ENCODE measurements around the gene AGPAT4.
"Not testable (repeated sequence)": the region's sequence is repeated elsewhere in the genome, so short reads cannot be mapped to it uniquely, and the experiment has no call there.

- TF ChIP-seq, protein P1, sequence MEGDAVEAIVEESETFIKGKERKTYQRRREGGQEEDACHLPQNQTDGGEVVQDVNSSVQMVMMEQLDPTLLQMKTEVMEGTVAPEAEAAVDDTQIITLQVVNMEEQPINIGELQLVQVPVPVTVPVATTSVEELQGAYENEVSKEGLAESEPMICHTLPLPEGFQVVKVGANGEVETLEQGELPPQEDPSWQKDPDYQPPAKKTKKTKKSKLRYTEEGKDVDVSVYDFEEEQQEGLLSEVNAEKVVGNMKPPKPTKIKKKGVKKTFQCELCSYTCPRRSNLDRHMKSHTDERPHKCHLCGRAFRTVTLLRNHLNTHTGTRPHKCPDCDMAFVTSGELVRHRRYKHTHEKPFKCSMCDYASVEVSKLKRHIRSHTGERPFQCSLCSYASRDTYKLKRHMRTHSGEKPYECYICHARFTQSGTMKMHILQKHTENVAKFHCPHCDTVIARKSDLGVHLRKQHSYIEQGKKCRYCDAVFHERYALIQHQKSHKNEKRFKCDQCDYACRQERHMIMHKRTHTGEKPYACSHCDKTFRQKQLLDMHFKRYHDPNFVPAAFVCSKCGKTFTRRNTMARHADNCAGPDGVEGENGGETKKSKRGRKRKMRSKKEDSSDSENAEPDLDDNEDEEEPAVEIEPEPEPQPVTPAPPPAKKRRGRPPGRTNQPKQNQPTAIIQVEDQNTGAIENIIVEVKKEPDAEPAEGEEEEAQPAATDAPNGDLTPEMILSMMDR (IDR thresholded peaks at IDR 0.05; ENCODE audit: low read length), result not testable (repeated sequence)
- not testable (repeated sequence) for TF ChIP-seq EZH2 (optimal IDR thresholded peaks at IDR 0.05; ENCODE audit: low read depth, low read length); EZH2phosphoT487 (IDR thresholded peaks at IDR 0.05; ENCODE audit: low read length)
These were observed 39.6 kb upstream of the AGPAT4 start for GRCh38 chr6:161313475-161313874.
